ENCODE data around the gene LDLRAD4.
"Not testable (repeated sequence)": the region's sequence is repeated elsewhere in the genome, so short reads cannot be mapped to it uniquely, and the experiment has no call there.

Gene LDLRAD4

DNA sequence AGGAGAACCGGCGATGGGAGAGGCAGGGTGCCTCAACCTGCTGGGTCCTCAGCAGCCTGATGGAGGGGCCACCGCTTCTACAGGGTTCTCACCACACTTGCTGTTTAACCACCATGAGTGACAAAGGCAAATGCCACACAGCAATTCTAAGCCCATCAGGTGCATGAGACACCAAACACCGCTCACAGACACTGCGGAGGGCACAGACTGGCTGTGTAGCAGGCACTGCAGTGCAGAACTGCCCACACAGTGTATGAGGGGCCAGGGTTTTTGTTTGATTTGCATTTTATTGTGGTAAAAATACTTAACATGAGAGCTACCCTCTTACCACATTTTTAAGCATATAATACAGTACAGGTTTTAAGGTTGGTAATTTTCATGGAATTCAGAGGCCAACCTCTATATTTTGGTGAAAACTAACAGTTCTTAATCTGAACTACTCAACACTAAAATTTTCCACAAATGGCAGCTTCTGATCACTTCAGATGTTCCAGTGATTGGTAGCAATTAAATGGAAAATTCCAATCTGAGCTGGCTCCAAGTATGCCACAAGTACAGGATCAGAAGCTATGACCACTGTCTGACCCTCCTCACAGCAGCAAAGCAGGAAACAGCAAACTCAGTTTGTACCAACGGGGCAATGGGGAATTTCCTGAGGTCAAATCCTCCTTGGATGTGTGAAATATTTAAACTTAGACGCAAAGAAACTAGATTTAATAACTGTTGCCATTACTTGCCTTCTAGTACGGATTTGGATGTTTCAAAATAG, 440.1 kb downstream of the LDLRAD4 start:
- no peak for DNase-seq

DNA sequence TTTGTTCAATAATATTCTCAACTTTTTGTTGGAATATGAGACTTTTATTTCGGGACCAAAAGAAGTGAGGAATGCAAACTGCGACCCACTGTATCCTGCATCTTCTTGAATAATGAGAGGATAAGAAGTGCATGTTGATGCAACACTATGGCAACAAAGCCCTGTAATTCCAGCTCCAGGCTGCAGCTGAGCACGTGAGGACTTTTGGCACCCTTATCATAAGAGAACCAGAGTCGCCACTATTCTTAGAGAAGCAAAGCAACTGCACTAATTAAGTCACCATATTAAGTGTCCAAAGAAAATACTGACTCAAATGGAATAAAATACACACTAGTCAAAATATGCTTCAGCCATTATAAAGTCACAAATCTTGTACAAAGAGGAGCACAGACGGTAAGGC, 441.9 kb downstream of the LDLRAD4 start:
- DNase-seq: no peak

DNA sequence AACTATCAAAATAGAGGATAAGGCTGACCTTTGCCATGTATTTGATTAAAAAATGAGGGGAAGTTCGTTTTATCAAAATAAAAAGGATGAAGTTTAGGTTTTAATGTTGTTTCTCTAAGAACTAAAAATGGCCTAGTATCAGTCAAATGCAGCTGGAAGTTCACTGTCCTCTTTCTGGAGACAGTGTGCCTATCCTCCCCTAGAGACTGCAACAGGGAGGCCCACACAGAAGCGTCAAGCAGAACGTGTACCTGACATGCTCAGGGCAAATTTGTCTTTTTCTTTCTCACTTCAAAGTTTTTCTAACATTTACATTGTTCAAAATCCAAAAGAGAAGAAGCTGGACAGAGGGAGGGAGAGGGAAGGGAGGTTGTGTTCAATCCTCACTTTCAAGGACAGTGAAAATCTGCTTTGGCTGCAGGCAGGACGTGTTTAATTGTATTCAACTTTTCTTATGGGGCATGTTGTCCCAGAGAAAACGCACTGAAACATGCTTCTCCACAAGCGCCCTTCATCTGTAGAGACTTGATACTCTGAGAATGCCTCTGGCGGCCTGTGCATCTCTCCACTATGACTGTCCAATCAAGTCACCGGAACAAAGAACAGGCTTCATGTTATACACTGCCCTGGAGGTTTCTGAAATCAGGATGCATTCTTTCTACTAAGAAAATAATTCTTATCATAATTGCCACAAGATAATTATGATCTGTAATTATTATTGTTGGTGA, 442.7 kb downstream of the LDLRAD4 start:
- no peak for DNase-seq

DNA sequence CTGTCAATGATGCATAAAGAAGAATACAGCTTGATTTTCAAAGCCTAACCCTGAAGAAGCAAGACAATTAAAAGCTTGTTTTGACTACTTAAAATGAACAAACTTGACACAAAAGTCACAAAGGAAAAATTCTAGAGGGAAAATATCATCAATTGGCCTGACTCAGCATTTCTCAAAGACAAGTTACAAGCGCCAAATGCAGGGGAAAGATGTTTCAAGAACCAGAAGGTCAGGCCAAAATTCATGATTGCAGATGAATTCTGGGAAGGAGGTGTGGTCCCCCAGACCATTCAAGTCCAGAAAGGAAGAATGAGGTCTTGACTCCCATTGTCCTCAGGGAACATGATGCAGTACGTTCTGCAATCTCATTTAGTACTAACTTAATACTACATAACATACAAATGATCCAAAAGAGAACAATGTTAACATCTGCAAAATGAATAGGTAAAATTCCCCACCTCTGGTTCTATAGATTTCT, 443.3 kb downstream of the LDLRAD4 start:
- DNase-seq: no peak

DNA sequence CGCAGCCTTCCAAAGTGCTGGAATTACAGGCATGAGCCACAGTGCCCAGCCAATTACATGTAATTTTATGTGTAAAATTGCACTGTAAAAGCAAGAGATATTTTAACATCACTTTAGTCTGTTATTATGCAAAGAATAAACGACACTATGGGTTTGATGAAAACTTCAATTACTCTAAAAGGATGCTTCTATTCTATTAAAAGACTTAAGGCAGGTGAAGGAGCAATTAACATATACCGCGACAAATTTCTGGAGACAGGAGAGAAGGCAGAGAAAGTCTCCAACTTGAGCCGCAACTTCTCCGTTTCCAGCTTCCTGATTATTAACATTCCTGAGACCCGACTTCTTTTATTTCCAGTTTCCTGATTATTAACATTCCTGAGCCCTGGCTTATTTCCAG, 454.1 kb downstream of the LDLRAD4 start:
- no peak for DNase-seq

DNA sequence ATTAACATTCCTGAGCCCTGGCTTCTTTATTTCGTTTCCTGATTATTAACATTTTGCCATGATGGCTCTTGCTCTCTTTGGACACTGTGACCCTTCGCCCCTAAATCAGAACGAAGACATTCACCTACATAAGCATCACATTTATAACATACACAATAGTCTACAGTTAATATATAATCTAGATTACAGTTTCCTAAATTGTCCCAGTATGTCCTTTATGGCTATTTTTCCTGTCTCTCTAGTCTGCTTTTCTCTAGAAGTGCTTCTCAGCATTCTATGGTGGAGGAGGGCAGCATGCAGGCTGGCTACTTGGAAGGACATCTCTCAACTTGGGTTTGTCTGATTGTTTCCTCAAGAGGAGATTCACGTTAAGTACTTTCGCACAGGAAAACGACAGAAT, 457.9 kb downstream of the LDLRAD4 start:
- no peak for DNase-seq

DNA sequence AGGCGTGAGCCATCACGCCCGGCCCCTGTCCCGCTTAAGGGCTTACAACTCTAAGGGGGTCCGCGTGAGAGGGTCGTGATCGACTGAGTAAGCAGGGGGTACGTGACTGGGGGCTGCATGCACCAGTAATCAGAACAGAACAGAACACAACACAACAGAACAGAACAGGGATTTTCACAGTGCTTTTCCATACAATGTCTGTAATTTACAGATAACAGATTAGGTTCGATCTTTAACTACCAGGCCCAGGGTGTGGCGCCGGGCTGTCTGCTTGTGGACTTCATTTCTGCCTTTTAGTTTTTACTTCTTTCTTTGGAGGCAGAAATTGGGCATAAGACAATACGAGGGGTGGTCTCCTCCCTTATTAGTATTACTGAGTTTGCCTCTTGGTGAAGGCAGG, 458.8 kb downstream of the LDLRAD4 start:
- DNase-seq: not testable (repeated sequence)

DNA sequence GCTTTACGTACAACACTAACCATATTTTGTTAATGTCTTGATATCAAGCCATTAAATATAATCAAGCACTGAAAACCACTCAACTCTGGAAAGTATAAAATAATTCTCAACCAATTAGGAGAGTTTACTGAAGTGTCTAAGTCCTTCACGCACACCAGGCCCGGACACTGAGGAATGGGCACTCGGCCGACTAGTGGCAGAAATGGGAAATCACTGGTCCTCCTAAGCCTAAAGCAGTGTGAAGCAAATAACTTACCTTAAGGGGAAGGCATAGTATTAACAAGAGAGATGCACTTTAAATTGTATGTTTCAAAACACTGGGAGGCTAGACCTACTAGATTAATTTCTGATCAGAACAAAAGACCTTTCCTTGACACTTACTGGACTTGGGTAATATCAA, 462.1 kb downstream of the LDLRAD4 start:
- no peak for DNase-seq

DNA sequence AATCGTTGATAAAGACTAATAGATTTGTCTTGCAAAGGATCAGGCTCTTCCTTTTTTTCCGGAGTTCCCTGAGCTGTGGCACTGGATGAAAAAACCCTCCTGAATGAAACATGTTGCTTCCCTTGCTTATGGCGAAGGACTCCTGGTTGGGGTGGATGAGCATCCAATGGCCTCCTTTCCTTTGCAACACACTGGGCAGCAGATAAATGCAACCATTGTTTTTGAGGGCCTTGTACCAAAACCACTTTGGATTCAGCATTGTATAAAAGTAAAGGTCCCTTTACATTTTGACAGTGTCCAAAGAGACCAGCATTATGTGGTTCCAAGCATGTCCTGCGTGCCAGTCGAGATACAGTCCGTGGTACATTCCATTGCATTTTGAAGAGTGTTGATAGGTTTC, 463.1 kb downstream of the LDLRAD4 start:
- DNase-seq: no peak

DNA sequence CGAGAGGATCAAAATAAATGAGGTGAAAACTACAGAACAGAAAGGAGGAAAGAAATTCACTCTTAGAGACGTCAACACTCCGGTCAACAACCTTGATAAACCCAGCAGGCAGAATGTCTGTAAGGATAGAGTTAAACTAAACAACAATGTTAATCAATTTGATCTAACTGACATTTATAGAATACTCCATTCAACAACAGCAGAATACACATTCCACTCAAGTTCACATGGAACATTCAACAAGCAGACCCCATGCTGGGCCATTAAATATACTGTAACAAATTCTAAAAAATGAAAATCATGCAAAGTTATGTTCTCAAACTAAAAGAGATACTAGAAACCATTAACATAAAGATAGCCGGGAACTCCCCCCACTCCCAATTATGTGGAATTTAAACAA, 466.0 kb downstream of the LDLRAD4 start:
- DNase-seq: no peak

DNA sequence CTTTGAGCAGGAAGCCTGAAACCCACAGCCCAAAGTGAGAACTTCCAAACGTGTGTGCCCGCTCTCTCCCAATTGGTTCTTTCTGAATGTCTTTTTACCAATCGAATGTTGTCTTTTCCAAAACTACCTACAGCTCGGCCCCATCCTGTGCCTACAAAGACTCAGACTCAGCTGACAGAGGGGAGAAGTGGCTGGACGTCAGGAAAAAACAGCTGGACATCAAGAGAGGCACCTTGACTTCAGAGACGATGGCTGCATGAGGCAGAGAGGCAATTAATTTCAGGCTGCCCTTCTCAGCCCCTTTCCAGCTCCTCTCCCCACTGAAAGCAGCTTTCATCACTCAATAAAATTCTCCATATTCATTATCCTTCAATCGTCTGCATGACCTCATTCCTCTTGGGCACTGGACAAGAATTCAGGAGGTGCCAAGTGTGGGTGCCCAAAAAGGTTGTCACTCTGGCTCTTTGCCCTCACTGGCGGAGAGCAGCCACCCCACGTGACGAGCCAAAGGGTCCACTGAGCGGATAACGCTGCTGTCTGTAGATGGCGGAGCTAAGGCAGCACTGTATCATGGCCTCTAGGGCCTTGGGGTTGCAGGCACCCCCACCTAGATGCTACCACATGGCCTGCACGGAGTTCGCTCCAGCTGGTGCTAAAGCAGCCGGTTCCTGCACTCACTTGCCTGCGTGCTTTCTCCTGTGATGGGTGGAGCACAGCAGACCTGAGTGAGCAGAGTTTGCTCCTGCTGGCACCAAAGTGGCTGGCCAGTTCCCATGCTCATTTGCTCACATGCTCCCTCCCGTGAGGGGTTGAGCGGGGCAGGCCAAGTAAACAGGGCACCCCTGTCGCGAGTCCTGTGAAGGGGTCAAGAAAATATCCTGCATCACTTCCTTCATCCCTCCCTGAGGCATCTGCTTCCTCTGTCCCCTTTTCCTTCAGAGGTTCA, 469.9 kb downstream of the LDLRAD4 start:
- no peak for DNase-seq

DNA sequence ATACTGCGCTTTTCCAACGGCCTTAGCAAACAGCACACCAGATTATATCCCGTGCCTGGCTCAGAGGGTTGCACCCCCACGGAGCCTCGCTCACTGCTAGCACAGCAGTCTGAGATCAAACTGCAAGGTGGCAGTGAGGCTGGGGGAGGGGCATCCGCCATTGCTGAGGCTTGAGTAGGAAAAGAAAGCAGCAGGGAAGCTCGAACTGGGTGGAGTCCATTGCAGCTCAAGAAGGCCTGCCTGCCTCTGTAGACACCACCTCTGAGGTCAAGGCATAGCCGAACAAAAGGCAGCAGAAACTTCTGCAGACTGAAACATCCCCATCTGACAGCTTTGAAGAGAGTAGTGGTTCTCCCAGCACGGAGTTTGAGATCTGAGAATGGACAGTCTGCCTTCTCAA, 471.5 kb downstream of the LDLRAD4 start:
- DNase-seq: not testable (repeated sequence)

DNA sequence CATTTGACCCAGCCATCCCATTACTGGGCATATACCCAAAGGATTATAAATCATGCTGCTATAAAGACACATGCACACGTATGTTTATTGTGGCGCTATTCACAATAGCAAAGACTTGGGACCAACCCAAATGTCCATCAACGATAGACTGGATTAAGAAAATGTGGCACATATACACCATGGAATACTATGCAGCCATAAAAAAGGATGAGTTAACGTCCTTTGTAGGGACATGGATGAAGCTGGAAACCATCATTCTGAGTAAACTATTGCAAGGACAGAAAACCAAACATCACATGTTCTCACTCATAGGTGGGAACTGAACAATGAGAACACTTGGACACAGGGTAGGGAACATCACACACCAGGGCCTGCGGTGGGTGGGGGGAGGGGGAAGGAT, 476.8 kb downstream of the LDLRAD4 start:
- not testable (repeated sequence) for DNase-seq

DNA sequence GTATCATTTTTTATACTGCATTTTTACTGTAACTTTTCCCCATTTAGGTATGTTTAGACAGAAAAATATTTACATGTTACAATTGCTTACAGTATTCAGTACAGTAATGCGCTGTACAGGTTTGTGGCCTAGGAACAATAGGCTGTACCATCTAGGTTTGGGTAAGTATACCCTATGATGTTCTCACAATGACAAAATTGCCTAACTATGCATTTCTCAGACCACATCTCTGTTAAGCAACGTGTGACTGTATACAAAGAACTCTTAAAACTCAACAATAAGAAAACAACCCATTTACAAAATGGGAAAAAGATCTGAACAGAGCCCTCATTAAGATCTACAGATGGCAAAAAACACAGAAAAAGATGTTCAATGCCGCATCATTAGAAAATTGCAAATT, 478.4 kb downstream of the LDLRAD4 start:
- no peak for DNase-seq

DNA sequence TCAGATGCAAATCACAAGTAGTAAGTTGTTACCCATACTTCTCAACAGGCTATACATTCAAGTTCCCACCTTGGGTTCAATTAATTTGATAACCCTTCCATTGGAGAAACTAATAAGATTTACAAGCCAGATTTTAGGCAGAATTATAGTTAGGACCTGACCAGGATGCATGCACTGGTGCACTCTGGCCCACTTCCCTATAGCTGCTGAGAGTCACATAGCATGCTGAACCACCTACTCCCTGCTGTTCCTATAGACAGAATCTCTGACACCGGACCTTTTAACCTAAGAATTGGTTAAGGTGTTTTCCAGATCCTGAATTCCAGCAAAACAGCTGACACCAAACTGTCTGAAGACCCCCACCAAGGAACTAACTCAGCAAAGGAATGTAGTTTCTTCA, 481.6 kb downstream of the LDLRAD4 start:
- no peak for DNase-seq

All from NCI-H1417 (cell line).